HFF-Myc (cell line): Measurements from ENCODE around the gene GALNT2.

Experiments used
- DNase-seq: peaks from one replicate; pipeline ENCODE4 v3.0.0-alpha.2; 2011; ENCODE audit warnings: low read depth; ENCODE audit errors: extremely low read depth
- H3K4me3 ChIP-seq: replicated peaks from 2 replicates; pipeline ENCODE4 v1.5.1; 2011; ENCODE audit warnings: low read depth, mild to moderate bottlenecking, control low read depth, low read length
- TF ChIP-seq, protein P1 (sequence below): IDR thresholded peaks from 2 replicates; pipeline ENCODE4 v1.5.1; 2012; ENCODE audit warnings: mild to moderate bottlenecking, low read depth, low read length, control low read depth; ENCODE audit errors: missing control alignments

The GALNT2 gene

DNA sequence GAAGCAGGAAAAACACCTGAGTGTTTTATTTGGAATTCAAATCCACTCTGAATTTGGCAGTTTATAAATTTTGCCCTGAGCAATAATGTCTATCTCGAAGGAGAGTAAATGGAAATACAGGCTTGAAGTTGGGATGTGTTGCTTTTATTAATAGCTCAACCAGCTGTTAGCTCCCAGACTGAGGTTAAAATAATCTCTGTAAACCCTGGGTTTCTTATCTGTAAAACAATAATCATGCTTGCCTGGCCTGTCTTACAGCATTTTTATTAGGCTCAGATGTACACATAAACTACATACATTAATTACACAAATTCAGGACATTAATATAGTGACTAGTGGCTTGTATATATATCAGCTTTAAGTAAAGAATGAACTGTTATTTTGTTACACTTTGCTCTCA is 148.5 kb downstream of the GALNT2 start:
- DNase-seq: no peak
- TF ChIP-seq, protein P1, sequence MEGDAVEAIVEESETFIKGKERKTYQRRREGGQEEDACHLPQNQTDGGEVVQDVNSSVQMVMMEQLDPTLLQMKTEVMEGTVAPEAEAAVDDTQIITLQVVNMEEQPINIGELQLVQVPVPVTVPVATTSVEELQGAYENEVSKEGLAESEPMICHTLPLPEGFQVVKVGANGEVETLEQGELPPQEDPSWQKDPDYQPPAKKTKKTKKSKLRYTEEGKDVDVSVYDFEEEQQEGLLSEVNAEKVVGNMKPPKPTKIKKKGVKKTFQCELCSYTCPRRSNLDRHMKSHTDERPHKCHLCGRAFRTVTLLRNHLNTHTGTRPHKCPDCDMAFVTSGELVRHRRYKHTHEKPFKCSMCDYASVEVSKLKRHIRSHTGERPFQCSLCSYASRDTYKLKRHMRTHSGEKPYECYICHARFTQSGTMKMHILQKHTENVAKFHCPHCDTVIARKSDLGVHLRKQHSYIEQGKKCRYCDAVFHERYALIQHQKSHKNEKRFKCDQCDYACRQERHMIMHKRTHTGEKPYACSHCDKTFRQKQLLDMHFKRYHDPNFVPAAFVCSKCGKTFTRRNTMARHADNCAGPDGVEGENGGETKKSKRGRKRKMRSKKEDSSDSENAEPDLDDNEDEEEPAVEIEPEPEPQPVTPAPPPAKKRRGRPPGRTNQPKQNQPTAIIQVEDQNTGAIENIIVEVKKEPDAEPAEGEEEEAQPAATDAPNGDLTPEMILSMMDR: no peak
- no peak overlapping the region for H3K4me3 ChIP-seq

DNA sequence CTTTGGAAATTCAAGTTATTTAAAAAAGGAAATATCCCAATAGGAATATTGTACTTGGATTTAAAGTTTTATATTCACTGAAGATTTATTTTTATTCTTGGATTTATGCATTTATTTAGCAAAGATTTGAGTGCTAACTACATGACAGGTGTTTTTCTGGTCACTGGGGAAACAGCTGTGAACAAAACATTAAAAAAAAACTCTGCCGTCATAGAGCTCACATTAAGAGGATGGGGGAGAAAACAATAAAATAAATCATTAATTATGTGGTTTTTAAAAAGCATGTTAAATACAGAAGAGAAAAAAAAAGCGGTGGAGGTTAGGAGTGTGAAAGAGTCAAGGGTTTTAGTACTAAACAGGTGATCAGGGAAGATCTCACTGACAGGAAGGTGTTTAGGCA is 149.9 kb downstream of the GALNT2 start:
- DNase-seq: no peak
- TF ChIP-seq, protein P1: no peak
- H3K4me3 ChIP-seq: no peak overlapping the region

DNA sequence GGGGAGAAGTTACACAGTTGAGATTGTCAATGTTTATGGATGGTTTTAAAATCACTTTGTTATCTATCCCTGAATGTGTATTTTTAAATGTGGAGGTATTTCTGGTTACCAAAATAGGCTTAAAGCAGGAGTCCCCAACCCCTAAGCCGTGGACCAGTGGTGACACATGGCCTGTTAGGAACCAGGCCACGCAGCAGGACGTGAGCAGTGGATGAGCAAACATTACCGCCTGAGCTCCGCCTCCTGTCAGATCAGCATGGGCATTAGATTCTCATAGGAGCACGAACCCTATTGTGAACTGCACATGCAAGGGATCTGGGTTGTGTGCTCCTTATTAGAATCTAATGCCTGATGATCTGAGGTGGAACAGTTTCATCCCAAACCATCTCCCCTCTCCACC is 151.6 kb downstream of the GALNT2 start:
- TF ChIP-seq, protein P1: no peak
- no peak overlapping the region for H3K4me3 ChIP-seq
- no peak for DNase-seq

DNA sequence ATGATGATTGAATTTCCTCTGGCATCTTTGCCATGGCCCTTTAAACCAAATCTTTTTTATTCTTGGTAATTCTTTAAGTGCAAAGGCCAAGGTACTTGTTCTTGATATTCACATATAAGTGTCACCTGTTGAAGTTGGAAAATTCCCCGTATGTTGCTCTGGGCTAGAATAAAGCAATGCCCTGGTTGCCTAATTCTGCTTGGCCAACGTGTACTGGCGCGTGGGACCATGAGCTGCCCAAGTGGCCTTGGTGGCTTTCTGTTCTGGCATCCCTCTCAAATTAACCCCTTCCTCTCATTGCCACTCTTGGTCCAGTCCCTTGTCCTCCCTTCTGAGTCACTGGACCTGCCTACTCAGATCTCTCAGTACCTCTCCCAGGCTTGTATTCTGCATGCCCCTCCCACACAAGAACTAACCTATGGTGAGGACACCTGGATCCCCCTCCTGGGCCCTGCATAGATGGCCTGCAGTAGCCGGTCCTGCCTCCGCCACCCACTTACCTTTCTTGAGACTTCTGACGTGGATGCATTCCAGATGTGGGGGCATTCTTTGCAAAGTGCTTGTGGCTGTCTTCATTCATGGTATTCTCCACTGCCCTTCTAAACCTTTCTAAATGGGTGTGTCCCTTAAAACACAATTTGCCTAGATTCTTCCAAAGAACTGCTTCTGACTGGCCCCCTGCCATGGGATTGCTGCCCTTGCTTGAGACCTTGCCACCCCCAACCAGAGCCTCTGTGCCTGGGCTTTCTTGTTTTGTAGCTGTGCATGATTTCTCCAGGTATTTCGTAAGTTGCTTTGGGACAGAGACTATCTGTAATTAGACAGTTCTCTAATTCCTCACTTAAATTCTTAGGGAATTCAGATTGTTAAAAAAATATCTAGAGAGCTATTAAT is 152.4 kb downstream of the GALNT2 start:
- H3K4me3 ChIP-seq: no peak overlapping the region
- TF ChIP-seq, protein P1: no peak
- DNase-seq: no peak

DNA sequence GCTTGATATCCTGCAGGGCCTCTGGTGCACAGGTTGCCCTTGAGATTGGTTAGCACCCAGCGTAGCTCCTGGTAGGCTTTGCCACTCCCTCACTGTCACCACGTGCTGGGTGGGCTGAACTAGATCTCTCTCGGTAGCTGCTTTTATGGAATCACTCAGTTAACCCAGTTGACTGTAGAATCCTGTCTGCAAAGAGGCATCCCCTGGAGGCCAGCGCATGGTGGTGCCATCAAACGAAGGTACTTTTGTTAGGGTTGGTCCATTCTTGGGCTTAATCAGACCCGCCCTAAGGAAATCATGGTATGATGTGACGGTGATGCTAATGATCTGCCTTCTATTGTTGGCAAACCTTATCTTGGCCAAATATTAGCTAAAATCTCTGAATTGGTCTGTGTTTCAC is 153.4 kb downstream of the GALNT2 start:
- H3K4me3 ChIP-seq: no peak overlapping the region
- no peak for DNase-seq
- TF ChIP-seq, protein P1: no peak

DNA sequence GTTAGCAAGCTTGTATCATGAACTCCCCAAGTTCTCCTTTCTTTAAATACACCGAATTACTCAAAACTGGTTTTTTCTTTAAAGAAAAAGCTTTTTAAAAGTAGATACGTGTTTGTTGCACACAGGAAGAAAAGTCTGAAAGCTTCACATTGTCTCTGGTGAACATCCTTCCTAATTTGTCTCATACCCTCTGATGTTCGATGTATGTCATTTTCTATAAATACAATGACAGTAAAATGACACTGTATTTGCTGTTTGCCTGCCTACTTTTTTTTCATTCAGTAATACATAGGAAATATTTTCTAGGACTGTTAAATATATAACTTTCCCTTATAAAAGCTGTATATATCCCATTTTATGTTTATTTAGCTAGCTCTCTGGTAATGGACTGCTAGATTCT is 153.9 kb downstream of the GALNT2 start:
- no peak overlapping the region for H3K4me3 ChIP-seq
- TF ChIP-seq, protein P1: no peak
- no peak for DNase-seq
